Stimulated activated CD8-positive, alpha-beta memory T cell treated with anti-CD3 and anti-CD28 coated beads, Interleukin-15, amount 100 ng/mL, for 24 hours (primary cell): Measurements from ENCODE around the gene TMEM52.

Source experiments
- DNase-seq: peaks from one replicate; pipeline ENCODE4 v3.0.0-alpha.2; 2020; ENCODE audit warnings: low read depth

Gene TMEM52

GRCh38 chr1:1914971-1915692, 3.9 kb downstream of the TMEM52 start, which contains the start of gene CALML6:
Gene CALML6 (plus strand): TSS chr1:1915260. CDS start chr1:1915281, 21 bp downstream.
- no peak for DNase-seq

- DNase-seq = no peak
Observed at GRCh38 chr1:1914101-1914970, 4.7 kb downstream of the TMEM52 start.

- DNase-seq = no peak
Observed at GRCh38 chr1:1911350-1912041, 7.6 kb downstream of the TMEM52 start.

GRCh38 chr1:1910651-1911331, 8.3 kb downstream of the TMEM52 start:
- DNase-seq = no peak

GRCh38 chr1:1910033-1910465, 9.0 kb downstream of the TMEM52 start:
- DNase-seq = no peak

GRCh38 chr1:1908506-1908791, 10.6 kb downstream of the TMEM52 start:
- DNase-seq = no peak

GRCh38 chr1:1907098-1907736, 11.9 kb downstream of the TMEM52 start:
- no peak for DNase-seq

- peak; percentile 28 for DNase-seq
Observed at GRCh38 chr1:1906185-1907097, 12.6 kb downstream of the TMEM52 start.

GRCh38 chr1:1903224-1903623, 15.9 kb downstream of the TMEM52 start:
- no peak for DNase-seq

GRCh38 chr1:1901641-1902294, 17.3 kb downstream of the TMEM52 start:
- no peak for DNase-seq

GRCh38 chr1:1900883-1901640, 18.0 kb downstream of the TMEM52 start:
- DNase-seq = no peak

GRCh38 chr1:1899967-1900327, 19.1 kb downstream of the TMEM52 start:
- DNase-seq = no peak

GRCh38 chr1:1899266-1899966, 19.7 kb downstream of the TMEM52 start:
- no peak for DNase-seq

- DNase-seq = no peak
Observed at GRCh38 chr1:1898246-1898933, 20.7 kb downstream of the TMEM52 start.

GRCh38 chr1:1895456-1896336, 23.4 kb downstream of the TMEM52 start:
- DNase-seq = no peak

- DNase-seq = no peak
Observed at GRCh38 chr1:1895060-1895418, 24.0 kb downstream of the TMEM52 start.

GRCh38 chr1:1894354-1895059, 24.6 kb downstream of the TMEM52 start:
- no peak for DNase-seq
